GM19468 (cell line): Measurements from ENCODE around the gene FOXF1.

Experiments used
- ATAC-seq: cut with Tn5 transposase; IDR thresholded peaks from one replicate; pipeline ENCODE4 v1.9.1; 2021; ENCODE audit warnings: mild to moderate bottlenecking, moderate library complexity, moderate number of reproducible peaks; ENCODE audit not compliant: unreplicated experiment; ENCODE audit errors: extremely low read depth

The FOXF1 gene

DNA sequence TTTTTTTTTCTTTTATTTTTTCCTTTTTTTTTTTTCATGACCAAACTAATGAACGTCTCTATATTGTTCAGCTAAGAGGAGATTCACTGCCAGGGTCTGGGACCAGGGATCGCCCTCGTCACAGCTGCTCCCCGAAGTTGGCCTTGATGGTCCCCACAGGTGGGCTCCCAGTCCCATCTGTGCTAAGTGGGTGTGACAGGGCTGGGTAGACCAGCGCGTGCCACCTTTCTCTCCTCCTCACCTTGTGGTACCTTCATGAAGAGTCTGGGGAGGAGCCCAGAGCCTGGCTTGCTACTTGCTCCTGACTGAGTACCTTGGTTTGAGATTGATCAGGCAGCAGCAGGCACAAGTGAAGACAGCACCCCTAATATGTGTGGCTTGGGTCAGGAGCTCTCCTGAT is 6.5 kb upstream of the FOXF1 start:
- no peak for ATAC-seq

DNA sequence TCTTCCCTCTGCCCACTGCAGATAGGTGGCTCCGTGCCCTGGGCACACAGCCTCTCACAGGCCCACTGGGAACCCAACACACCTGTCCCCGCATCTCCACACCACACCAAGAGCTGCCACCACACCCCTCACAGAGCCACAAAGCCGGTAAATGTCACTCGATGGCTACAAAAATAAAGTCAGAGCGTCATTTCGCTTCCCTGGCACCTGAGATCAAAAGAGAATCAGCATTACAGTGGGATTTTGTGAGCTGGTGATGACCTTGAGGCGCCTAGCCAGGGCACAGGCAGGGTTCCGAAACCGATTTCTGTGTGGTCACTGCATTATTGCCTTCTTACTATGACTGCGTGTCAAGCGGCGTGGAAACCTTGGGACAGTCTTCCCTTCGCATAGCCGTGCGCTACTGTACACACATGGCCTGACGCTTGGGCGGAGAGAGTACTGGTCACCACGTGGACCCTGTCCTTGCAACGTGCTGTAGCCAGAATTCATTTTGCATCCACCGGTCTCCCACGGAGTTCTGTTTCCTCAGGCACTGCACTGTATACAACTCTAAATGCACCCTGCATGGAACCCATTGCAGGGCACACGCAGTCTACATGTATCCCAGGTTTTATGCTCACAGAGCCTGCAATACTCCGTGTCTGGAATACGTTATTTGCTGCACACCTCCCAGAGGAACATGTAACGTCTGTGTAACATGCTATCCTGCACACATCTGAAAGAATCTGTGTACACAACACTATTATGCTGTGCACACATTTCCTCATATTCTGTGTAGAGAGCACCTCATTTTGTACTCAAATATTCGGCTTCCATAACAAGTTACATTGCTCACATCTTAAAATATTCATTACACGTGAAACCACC is 5.8 kb upstream of the FOXF1 start:
- ATAC-seq = no peak

DNA sequence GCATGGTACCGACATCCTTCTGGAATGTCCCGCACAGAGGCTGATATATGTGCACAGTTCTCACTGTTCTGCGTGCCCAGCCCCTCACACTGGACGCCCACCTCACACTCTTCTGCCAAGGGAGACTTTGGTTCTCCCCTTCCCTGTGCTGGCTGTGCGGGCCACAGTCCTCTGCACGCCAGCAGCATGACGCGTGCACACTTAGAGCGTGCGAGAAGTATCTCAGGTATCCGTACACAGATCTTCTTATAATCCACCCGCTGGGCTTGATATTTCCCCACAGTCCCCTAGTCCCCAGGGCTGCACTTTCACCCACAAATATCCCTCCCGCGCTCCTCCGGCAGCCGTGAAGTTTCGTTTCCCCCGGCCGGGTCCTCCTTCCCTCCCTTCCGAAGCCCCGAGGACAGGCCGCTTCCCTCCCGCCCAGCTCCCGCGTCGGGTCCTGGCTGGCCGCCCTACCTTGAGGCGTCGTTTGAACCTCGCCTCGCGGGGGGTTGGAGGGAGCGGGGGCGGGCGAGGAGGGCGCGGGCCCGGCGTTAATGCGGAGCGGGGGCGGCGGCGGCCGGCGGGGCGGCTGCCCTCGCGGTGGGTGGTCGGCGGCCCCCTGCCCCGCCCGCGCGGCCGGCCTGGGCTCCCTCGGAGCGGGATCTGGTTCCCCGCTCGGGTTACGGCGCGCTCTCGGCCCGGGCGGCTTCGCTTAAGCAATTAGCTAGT is 5.0 kb upstream of the FOXF1 start:
- no peak for ATAC-seq

DNA sequence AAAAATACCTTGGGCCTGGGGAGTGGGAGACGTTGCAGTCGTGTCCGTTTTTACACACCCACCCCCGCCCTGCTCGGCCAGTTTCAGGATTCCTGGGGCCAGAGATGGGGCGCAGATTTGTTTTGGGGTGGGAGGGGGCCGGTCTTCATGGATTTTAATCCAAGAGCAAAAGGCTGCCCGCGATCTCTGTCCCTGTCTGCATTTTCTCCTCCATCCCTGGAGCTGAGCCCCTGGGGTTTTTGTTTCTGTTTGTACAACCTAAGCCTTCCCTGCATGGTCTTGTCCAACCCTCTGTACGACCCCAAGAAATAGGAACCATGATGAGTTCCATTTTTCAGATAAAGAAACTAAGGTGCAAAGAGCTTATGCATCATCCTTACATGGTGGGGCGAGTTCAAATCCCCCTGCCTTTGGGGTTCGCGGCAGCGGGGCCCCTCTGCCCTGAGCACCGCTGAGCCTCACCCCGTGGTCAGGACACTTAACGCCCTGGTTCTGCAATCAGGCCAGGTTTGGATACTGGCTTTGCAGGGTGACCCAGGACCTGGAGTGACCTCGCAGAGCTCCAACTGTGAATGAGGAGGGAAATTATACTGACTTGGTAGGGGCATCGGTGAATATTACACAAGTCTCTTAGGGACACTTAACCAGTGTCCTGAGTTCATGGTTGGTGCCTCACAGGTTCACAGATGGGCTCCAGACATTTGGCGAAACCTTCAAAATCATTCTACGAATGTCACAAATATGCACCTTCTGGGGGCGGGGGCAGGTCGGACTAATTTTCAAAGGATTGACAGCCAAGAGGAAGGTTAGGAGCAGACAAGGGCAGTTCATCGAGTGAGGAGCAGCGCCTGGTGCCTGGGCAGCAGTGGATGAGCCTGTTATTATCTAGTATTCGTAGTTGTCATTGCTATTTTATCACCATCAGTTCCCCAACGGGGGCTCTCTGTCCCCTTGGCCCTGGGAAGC is 4.1 kb upstream of the FOXF1 start:
- no peak for ATAC-seq

DNA sequence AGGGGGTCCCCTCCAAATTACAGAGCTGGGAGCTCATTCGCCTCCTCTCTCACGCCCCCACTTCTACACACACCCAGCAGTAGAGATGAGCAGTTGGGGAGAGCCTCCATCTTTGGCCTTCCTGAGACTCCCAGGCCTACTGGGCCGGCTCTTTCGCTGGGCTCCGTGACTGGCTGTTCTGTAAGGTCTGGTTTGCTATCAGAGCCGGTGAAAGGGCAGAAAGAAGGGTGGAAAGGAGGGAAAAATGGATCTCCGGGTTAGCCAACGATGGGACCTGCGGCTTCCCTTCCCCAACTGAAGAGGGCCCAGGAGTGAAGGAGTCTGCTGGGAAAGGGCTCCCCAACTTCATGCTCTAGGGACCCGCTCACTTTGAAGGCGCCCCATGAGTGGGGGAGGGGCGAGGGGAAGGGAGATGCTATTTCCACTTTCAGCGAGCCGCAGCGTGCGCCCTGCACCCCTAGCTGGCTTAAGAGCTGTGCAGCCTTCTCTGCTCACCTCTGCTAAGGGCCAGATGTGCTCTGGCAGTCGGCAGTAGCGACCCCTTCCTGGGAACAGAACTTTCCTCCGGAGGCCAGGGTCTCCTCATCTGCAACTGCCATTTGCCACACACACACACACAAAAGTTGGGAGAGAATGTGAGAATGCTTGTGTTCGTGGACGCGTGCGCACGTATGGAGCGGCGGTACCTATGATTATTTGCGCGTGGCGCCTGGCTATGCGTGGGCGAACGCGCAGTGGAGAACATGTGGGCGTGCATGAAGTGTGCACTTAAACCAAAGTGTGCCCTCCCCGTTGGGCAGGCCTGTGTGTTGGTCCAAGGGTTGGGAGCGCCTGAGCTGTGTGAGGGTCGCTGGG is 2.9 kb upstream of the FOXF1 start:
- ATAC-seq = no peak

DNA sequence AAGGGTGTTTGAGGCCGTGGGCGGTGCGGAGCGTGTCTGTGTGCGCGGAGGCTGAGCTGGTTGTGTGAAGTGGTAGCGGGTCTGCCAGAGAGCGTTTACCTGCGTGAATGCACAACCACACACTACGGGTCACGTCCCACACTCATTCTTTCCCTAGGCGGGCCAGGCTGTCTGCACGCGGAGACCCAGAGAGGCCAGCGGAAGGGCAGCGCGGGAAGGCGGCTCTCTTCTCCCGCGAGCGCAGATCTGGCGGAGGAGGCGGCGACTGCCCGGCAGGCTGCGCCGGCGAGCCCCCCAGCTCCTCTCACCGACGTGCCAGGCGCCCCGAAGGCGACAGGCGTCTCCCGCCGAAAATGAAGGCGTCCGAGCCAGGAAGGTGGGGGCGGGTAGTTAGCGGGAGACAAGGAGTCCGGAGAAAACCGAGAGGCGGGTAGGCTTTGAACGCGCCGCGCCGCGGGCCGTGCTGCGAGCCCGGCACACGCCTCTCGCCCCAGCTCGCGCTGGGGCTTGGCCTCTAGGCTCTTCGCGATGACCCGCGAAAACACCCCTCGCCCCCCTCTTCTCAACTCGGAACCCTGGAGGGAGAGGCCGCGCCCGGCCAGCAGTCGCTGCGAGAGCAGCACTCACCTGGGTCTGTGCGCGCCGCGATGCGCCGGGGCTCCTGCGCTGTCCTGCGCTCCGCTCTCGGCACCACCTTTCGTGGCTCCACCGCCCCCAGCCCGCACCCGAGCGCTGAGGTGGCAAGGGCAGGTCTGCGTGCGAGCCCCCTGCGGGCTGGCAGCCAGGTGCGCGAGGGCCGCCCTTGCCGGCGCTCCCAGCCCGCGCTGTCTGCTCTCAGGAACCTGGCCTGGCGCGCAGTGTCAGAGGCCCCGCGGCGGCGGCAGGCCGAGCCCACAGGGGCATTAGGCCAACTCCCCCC is 2.0 kb upstream of the FOXF1 start:
- no peak for ATAC-seq

DNA sequence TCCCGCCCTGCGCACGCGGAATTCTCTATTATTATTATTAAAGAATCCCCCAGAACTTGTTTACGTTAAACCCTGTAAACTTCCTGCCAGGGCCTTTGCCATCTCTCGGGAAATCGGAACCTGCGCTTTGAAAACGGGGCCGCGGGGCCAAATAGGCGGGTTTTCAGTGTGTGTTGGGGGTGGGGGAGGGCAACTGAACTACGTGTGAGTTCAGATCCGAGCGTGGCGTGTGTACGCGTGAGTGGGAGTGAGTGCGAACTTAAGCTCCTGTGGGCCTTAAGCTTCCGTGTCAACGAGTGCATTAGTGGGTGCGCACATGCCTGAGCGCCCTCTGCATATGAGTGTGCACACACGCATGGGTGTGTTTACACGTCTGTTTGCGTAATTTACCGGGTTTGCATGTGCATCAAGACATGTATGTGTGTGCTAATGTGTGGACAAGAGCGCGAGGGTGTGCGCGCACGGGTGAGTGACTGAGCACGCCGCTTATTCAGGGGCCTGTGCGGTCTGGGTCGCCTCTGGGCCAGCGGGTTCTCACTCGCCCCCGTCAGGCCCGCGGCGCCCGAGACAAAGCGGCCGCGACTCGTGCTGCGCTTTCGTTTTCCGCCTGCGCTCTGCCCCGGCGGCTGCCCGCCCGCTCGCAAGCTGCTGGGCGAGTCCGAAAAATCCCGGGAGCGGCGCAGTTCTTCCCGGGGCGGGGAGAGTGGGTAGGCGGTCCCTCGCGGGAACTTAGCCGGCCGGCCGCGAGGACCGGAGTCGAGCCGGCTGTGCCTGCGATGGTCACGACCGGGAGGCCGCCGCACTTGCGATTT is 1.2 kb upstream of the FOXF1 start:
- no peak for ATAC-seq

DNA sequence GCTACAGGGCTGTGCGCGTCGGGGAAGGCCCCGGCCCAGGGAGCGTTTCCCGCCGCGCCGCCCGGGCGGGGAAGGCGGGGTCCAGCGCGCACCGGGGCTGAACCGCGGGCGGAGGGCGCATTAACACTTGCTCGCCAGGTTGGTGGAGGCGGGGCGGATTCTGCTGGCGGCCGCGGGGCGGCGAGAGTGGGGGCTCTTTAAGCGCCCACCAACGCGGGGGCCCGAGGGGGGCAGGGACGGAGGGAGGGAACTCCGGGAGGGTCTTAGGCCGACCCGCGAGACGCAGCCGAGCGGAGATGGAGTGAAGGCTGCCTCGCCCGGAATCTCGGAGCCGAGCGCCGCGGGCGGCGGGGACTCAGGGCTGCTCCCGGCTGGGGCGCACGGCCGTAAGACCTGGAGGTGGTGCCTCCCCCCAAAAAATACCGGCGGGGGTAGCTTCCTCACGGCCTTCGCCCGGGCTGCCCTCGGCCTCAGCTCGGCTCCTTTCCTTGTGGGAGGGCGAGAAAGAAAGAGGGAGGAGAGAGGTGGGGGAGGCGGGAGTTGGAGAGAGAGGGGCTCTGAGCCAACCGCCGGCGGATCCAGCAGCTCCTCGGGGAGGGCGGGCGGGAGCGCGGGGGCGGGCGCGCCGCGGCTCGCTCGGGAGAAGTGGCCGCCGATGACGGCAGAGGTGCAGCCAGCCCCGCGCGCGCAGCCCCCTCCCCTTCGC is 415 bp upstream of the FOXF1 start:
- no peak for ATAC-seq

DNA sequence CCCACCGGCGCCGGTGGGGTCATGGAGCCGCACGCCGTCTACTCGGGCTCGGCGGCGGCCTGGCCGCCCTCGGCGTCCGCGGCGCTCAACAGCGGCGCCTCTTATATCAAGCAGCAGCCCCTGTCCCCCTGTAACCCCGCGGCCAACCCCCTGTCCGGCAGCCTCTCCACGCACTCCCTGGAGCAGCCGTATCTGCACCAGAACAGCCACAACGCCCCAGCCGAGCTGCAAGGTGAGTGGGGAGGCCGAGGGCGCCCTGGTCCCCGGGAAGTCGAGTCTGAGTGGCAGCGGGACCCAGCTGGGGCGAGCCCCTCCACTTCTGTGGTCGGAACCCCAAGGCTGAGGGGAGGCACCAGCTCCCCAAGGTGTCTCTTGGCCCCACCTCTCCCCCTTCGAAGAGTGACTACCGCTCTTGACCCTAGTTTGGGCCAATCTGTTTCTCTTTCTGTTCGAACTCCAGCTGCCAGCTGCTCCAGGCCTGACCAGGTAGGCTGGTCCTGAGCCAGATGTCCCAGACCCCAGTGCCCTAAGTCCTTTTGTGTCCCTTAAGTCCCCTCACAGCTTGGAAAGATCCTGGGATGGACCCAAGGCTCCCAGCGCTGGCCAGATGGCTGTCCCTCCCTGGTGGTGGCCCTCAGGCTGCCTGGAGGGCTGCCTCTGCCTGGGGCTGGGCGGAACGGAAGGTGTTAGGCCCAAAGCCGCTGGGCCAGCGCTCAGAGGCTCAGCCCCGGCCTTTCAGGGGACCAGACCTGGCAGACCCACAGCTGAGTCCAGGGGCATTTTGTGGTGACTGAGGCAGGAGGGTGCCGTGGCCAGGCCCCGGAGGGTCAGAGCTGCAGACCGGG is 1.2 kb downstream of the FOXF1 start:
- no peak for ATAC-seq

DNA sequence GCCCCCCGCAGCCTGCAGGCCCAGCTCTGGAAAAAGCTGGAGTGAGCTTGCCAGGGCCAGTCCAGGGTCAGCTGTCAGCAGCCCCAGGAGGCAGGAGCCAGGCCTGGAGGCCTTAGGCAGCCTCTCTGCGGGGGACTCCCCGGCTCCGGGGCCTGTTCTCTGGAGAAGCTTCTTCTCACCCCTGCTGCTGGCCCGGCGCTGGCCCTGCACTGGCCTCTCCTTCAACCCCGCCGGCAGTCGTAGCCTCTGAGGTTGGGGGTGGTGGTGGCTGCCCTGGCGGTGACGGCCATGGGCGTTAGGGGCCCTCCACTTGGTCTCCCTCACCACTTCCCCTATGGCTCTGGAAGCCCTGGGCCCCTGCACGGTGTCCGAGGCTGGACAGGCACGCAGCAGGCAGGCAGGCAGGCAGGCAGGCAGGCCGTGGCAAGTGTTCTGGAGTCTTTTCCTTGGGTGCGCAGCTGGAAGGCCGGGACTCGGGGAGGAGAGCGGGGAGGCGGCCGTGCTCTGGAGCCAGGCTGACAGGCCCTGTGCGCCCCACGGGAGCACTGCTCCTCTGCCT is 2.1 kb downstream of the FOXF1 start:
- no peak for ATAC-seq

DNA sequence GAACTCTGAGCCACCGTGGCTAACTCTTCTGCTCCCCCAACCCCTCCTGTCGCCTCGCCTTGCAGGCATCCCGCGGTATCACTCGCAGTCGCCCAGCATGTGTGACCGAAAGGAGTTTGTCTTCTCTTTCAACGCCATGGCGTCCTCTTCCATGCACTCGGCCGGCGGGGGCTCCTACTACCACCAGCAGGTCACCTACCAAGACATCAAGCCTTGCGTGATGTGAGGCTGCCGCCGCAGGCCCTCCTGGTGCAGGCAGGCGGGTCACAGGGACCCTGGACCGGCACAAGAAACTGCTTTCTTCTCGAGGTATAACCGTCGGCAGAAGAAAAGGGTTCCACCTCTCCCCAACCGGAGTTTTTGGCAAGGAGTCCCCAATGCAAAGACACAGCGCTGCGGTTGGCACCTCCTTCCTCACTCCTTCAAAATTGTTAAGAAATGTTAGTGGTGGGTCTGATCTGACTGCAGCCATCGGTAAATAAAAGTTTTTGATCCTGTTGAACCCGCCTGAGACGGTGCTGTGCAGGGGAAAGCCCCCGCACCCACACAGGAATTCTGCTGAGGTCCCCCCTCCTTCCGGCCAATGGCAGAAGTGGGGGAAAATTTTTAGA is 2.6 kb downstream of the FOXF1 start:
- no peak for ATAC-seq

DNA sequence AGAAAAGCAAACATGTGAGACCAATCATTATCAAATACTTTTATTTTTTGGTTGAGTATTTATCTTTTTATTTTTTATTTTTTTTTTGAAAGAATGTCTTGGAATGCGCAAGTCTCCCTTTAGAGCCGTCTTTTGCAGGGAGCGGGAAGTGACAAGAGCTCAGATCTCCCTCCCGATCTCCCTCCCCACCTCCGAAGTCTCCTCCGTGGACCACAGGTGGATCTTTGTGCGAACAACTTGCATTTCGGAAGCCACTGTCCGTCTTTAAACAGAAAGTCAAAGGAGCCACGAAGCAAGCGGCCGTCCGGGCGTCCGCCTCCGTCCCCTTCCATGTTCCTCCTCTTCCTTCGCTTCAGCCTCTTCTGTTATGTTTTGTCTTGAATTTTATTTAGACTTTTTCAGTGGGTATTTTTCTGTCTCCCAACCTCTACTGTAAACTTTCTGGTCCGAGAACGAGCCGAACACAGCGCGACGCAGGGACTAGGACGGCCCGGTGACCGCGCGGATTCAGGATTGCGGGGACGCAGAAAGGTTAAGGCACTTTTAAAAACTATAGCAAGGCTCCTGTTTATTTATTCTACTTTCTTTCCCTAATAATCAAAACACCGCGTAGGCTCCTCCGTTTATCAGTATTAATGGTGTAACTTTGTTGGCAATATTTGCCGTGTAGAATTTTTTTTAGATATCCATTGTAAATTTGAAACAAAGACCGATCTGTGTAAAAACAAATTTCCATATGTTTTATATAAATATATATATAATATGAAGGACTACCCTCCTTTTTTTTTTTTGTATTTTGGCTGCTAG is 3.3 kb downstream of the FOXF1 start:
- ATAC-seq = no peak

DNA sequence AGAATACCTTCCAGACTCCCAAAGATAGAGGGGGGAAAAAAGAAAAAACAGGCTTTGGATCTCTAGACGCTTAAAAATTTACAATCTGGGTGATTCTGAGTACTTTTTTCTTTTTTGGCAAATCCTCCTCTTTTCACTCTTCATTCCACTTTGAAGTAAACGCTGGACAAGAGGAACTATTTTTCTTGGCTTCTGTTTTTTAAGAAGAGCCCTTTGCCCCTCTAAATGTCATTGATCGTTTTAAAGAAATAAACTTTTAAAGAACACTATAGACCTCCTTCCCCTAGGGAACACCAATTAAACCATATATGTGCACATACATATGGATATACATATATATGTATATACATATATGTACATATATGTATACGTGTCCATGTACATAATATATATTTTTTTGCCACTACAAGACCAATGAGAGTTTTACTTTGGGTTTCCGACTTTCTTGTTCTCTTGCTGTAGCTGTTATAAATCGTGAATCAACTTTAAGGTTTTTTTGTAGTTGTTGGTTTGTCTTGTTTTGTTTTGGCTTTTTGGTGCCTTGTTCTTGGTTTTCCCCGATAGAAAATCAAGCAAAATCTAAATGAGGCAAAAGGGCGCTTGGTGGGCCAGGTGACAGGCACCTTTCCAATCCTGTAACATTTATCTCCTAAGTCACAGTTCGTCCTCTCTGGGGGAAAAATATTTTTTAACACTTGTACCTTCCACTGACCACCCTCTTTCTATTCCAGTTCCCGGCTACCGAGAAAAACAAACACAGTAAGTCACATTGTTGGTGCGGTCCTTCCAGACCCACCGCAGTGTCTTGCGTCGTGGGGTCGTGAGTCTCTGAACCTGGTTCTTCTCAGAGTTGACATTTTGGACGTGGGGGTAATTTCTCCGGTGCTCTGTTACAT is 4.4 kb downstream of the FOXF1 start:
- ATAC-seq = no peak

DNA sequence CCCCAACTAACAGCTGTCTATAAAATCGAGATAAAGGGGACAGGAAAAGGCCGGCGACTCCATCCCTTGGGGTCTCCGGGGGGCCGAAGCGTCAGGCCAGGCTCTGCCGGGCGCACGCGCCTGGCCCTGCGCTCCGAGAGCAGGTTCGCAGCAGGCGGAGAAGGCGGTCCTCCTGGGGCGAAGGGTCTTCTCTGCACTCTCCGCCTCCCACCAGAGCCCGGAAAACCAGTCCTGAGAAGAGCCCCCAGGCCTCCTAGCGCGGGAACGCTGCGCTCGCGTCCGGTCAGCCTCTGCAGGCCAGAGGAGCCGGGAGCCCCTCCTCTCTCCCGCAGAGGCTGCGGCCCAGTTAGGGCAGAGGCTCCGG is 5.1 kb downstream of the FOXF1 start:
- no peak for ATAC-seq
